IPS-NIHi7 (cell line): ENCODE results near the gene BAD.

Experiments
- DNase-seq: peaks from one replicate; pipeline ENCODE4 v3.0.0; 2012; ENCODE audit warnings: mixed read lengths; ENCODE audit errors: extremely low spot score

Gene BAD

DNA sequence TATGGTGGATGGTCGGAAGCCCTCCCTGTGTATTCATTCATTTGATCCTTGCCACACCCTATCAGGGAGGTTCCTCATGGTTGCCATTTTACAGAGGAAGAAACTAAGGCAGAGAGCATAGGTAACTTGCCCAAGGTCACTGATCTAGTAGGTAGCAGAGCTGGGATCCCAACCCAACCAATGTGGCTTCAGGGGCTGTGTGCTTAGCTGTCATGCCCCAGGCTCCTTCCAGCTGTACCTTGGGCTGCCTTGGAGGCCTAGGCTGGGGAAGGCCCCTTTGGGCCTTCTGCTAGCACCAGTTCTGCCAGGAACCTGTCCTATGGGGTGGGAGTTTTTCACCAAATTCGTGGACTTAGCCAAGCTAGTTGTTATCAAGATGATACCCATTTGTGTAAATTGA lies 8.6 kb downstream of the BAD start:
- DNase-seq: no peak

GRCh38 chr11:64275031-64275800 lies 9.2 kb downstream of the BAD start:
- DNase-seq: no peak

DNA sequence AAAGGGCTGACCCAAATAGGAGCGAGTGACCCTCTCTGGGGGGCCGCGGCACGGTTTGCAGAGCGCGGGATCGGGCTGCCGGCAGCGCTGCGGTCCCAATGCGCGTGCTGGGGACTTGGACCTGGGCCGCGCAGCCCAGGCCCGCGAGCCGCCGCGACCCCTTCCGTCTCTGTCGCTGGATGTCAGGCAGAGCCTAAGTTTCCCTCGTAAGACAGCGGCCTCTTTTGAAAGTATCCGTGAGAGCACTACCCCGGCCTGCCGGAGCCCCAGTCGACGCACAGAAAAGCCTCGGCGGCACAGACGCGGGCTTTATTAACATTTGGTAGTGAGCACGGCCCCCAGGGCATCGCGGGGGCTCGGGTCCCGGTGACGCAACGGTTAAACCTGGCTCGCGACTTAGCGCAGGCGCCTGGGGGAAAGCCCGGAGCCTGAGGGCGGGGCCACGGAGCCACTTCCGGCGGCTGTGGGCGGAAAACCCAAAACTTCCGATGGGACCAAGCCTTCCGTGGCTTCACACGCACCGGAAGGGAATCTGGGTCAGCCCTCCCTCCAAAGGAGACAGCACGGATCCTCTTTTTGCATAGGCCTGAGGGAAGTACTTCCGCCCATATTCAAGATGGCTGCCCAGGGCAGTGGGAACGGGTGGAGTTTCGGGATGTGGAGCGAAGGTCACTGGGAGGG lies 14.8 kb downstream of the BAD start:
- DNase-seq: peak; percentile 84

DNA sequence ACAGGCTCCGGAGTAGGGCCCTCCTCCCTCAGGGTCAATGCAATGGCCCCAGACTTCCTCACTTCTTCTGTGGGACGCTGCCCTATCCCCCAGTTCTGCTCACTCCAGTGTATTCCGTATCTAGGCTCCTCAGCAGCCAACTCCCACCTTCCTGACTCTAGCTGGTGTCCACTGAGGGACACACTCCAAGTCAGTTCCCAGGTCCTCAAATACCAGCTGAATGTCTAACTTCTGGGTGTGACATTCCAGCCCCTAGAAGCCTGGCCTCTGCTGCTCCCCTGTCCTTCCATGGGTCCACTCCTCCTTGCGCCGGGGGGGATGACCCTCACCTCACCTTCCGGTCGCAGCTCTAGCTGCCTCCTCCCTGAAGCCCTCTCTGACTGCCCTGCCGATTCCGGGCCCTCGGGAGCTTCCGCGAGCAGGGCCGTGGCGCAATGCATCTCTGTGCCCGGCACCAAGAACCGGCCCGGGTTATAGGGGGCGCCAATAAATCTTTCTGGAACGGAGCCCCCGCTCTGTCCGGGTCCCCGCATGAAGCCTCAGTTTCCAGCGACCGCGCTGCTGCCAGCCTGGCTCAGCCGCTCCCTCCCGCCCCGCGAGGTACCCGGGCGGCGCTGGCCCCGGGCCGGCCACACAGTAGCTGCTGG lies 15.4 kb downstream of the BAD start:
- DNase-seq: no peak

- peak; percentile 15 for DNase-seq
These were observed 16.2 kb downstream of the BAD start for GRCh38 chr11:64268025-64268892.

DNA sequence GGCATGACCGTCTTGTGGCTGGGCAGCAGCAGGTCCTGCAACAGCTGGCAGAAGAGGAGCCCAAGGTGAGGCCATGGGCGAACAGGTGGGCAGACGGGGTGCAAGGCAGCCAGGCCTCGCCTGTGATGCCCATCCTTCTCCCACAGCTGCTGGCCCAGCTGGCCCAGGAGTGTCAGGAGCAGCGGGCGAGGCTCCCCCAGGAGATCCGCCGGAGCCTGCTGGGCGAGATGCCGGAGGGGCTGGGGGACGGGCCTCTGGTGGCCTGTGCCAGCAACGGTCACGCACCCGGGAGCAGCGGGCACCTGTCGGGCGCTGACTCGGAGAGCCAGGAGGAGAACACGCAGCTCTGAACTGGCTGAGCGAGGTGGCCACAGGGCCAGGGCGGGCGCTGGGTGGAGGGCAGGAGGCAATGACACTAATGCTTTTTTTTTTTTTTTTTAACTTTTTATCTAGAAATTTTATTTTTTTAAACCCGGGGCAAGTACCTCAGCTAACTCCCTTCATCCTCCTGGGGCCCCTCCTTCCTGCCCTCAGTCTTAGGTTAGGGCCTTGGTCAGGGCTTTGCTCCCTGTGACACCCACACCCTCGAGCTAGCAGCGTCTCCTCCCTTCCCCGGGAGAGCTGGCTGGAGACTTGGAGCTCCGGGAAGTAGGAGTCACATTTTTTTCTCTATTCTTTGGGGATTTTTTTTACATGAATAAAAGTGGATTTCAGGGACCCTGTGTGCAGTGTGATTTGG lies 17.1 kb downstream of the BAD start:
- no peak for DNase-seq

DNA sequence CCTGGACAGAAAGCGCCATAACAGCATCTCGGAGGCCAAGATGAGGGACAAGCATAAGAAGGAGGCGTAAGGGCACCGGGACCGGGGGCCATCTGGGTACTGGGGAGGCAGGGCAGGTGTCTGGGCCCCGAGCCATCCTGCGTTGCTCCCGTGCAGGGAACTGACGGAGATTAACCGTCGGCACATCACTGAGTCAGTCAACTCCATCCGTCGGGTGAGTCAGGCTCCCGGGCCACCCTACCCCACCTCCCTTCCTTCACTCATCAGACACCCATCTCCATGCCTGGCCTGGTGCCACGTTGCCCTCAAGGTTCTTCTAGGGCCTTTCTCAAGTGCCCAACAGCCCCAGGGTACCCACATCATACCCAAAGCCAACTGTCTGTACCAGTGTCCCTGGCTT lies 18.1 kb downstream of the BAD start:
- DNase-seq: no peak

DNA sequence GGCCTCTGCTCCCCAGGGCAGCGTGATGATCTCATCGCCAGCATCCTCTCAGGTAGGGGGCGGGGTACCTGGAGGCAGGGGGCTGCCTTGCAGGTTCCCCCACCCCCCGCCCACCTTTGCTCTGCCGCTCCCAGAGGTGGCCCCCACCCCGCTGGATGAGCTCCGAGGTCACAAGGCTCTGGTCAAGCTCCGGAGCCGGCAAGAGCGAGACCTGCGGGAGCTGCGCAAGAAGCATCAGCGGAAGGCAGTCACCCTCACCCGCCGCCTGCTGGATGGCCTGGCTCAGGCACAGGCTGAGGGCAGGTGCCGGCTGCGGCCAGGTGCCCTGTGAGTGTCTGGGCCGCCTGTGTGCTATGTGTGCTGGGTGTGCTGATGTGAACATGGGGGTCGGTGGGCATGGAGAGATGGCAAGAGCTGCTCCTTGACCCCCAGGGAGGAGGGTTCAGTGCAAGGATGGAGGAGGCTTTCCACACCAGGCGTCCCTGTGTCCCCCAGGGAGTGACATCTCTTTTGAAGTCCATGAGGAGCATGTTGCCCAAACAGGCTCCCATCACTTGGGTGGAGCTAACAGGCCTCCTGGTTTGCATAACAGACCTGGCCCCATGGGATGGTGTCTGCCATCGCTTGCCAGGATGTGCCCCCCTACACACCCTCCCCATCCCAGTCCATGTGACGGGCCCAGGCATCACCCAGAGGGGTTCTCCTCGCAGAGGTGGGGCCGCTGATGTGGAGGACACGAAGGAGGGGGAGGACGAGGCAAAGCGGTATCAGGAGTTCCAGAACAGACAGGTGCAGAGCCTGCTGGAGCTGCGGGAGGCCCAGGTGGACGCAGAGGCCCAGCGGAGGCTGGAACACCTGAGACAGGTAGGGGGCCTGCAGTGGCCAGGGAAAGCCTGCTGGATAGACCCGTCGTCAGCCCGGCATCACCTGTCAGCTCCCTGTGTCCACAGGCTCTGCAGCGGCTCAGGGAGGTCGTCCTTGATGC lies 19.0 kb downstream of the BAD start:
- no peak for DNase-seq

- no peak for DNase-seq
These were observed 20.1 kb downstream of the BAD start for GRCh38 chr11:64264371-64264852.

DNA sequence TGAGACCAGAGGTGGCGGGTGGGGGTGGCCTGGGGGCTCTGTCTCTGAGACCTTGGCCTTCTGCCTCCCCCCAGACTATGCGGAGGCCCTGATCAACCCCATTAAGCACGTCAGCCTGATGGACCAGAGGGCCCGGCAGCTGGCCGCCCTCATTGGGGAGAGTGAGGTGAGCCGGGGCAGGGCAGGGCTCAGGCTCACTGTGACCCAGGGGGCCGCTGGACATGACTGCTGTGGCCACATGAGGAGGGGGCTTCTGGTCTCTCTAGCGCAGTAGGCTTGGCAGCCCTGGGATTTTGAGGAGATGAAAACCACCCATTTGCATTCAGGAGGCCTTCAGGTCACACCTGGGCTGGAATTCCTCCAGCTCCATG lies 20.5 kb downstream of the BAD start:
- DNase-seq: no peak

DNA sequence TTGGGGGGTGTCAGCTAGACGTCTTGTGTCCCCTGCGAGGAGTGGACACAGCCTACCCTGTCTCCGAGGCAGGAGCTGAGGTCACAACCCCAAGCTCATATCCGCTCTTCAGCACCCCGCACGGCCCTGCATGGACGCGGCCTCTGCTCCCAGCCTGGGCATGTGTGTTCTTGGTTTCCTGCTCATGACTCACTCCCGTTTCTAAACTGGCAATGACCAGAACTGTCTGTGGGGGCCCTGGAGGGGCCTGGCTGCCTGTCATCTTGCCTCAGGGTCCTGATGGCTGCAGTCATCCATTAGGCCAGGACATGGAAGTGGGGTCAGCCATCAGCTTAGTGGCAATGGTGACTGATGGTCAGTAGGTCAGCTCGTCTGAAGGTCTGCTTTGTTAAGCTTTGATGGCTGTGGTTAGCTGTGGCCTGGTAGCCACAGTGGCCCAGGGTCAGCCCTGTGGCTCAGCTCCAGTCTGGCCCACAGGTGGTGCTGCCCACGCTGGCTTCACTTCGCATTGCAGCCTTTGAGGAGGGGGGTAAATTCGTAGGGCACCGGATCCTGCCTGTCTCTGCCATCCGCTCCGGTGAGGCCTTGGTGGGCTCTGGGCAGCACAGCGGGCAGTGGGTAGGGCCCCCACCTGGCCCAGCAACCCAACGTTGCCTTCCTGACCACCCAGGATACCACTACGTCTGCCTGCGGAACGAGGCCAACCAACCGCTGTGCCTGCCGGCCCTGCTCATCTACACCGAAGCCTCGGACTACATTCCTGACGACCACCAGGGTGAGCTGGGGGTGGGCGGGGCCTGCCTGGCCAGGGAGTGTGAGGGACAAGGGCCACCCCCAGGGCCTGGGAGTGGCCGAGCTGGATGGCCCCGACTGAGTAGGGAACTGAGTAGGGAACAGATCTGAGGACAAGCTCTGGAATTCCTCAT lies 21.2 kb downstream of the BAD start:
- DNase-seq: no peak

DNA sequence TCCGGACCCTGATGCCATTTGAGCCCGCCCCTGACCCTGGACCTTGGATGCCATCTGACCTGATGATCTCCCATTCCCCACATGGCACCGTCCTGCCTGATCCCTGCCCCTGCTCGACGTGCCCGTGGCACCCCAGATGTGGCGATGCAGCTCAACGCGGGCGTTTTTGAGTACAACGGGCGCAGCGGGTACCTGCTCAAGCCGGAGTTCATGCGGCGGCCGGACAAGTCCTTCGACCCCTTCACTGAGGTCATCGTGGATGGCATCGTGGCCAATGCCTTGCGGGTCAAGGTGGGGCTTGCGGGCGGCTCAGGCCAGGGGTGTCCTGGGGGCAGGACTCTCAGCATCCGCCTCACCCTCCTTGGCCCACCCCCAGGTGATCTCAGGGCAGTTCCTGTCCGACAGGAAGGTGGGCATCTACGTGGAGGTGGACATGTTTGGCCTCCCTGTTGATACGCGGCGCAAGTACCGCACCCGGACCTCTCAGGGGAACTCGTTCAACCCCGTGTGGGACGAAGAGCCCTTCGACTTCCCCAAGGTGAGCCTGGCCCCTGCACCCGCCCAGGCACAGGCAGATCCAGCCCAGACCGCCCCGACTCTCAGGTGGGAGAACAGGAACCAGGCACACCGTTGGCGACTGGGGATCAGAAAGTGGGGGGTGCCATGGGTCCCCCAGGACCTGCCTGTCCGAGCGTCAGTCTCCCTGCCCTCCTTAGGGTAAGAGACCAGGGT lies 22.0 kb downstream of the BAD start:
- no peak for DNase-seq

DNA sequence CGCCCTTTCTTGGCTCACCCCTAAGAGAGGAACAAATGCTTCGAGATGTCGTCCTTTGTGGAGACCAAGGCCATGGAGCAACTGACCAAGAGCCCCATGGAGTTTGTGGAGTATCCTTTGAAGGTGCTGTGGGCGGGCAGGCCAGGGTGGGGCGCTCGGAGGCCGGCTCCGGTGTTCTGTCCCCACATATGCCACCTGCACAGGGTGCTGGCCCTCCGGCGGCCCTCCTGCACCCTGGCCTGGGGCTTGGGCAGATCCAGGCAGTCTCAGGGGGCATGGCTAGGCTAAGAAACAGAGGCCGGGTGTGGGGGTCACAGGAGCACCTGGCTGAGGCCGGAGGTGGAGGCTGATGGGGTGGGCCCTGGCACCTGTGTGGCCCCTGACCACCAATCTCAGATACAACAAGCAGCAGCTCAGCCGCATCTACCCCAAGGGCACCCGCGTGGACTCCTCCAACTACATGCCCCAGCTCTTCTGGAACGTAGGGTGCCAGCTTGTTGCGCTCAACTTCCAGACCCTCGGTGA lies 22.8 kb downstream of the BAD start:
- no peak for DNase-seq

- DNase-seq: no peak
These were observed 24.2 kb downstream of the BAD start for GRCh38 chr11:64260147-64260708.

- DNase-seq: no peak
These were observed 24.9 kb downstream of the BAD start for GRCh38 chr11:64259533-64260067.

DNA sequence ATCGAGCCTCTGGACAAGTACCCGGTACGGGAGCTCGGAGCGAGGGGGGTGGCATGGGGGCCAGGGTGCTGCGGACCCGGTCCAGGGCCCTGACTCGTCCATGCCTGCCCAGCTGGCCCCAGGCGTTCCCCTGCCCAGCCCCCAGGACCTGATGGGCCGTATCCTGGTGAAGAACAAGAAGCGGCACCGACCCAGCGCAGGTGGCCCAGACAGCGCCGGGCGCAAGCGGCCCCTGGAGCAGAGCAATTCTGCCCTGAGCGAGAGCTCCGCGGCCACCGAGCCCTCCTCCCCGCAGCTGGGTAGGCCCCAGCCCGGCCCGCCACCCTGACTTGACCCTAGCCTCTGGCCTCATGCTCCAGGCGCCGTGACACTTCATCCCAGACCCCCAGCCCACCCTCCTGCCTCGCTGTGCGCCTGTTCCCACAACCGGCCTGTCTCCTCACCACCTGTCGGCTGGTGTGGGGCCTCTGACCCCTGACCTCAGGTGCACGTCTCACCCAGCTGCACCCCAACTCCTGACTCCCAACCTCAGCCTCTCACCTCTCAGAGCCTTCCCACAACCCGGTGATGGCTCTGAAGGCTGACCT lies 25.4 kb downstream of the BAD start:
- no peak for DNase-seq

DNA sequence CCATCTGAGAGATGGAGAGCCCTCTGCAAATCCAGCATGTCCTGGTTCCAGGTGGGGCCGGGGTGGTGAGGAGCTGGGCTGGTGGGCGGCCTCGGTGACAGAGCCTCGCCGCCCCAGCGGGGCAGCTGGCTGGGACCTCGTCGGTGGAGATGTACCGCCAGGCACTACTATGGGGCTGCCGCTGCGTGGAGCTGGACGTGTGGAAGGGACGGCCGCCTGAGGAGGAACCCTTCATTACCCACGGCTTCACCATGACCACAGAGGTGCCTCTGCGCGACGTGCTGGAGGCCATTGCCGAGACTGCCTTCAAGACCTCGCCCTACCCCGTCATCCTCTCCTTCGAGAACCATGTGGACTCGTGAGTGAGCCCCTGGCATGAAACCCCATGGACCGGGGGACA lies 26.1 kb downstream of the BAD start:
- DNase-seq: no peak
